GM12878 (cell line): ENCODE data around the gene SIM2. TPM values are rescaled to one million over a fixed set of nuclear protein-coding genes. Genes with fewer than 3 reads are reported as not detected.

Source experiments
- ATAC-seq: fragments of 200-7000 bp; cut with Tn5 transposase; 3 replicates; pipeline ENCODE4 v1.9.1; 2020; ENCODE audit warnings: mild to moderate bottlenecking, moderate library complexity
- BruUV-seq: library from RNA; stranded (reverse); fragments of 400-500 nt; replicated peaks from 2 replicates; lab custom pipeline; 2021; lab: Mats Ljungman, UMichigan
- CTCF ChIA-PET: fragments of 300-600 bp; sonication (Branson Sonifier 250); formaldehyde crosslinking; extraction: SDS; loops from one replicate; lab custom pipeline; 2021; ENCODE audit warnings: inconsistent platforms; lab: Yijun Ruan, JAX
- POLR2A ChIA-PET: fragments of 350-600 bp; formaldehyde crosslinking; extraction: SDS; loops from one replicate; lab custom pipeline; 2021; ENCODE audit warnings: inconsistent platforms; lab: Charles Lee
- RAD21 ChIA-PET: fragments of 300-600 bp; sonication (Branson Sonifier 250); formaldehyde crosslinking; loops from one replicate; lab custom pipeline; 2023; ENCODE audit warnings: antibody characterized with exemption; ENCODE audit not compliant: unreplicated experiment; lab: Charles Lee
- SMC1A ChIA-PET: fragments of 300-600 bp; sonication (Branson Sonifier 250); formaldehyde crosslinking; loops from one replicate; lab custom pipeline; 2023; ENCODE audit not compliant: unreplicated experiment, uncharacterized antibody; lab: Charles Lee
- DNase-seq: peaks from one replicate; pipeline ENCODE4 v3.0.0-alpha.2; 2011; ENCODE audit warnings: low read depth, low spot score
- FAIRE-seq: peaks from 3 replicates; lab custom pipeline; 2011; peaks lifted over from hg19 to GRCh38; lab: Jason Lieb, UNC
- H2AFZ ChIP-seq: 2 replicates; pipeline ENCODE4 v1.6.0; 2011; ENCODE audit warnings: low read depth, low read length, control low read depth; ENCODE audit not compliant: control insufficient read depth
- H3K27ac ChIP-seq: 2 replicates; pipeline ENCODE4 v1.5.1; 2011; ENCODE audit warnings: control low read depth; ENCODE audit not compliant: control insufficient read depth, insufficient read depth
- H3K27me3 ChIP-seq, 2 experiments: replicated peaks in 1 of 2; 2 replicates each; pipeline versions ENCODE4 v1.6.0 to v1.6.1; 2011; ENCODE audit warnings: low read length in 1 of 2; ENCODE audit not compliant: control insufficient read depth in 2 of 2, insufficient read depth in 2 of 2
- H3K36me3 ChIP-seq, 2 experiments: 2 replicates each; pipeline ENCODE4 v1.5.1; 2011; ENCODE audit warnings: low read length in 1 of 2; ENCODE audit not compliant: control insufficient read depth in 2 of 2, insufficient read depth in 2 of 2
- H3K4me1 ChIP-seq: 2 replicates; pipeline ENCODE4 v1.6.1; 2011; ENCODE audit warnings: mild to moderate bottlenecking, low read length, moderate library complexity, mixed read lengths; ENCODE audit not compliant: control insufficient read depth, insufficient read depth
- H3K4me2 ChIP-seq: 2 replicates; pipeline ENCODE4 v1.6.0; 2011; ENCODE audit warnings: control low read depth; ENCODE audit not compliant: control insufficient read depth, insufficient read depth
- H3K4me3 ChIP-seq: fragments of 200-600 bp; sonication (generic); 2 replicates; pipeline ENCODE4 v1.5.1; 2016
- H3K79me2 ChIP-seq: 2 replicates; pipeline ENCODE4 v1.6.0; 2011; ENCODE audit warnings: low read length; ENCODE audit not compliant: control insufficient read depth, insufficient read depth
- H3K9ac ChIP-seq: 2 replicates; pipeline ENCODE4 v1.8.0; 2011; ENCODE audit warnings: low read length, control low read depth, mixed read lengths; ENCODE audit not compliant: control insufficient read depth, insufficient read depth
- H3K9me3 ChIP-seq: replicated peaks from 3 replicates; pipeline ENCODE4 v1.5.1; 2011; ENCODE audit warnings: mild to moderate bottlenecking, low read length; ENCODE audit not compliant: control insufficient read depth, insufficient read depth
- H4K20me1 ChIP-seq: 2 replicates; pipeline ENCODE4 v1.6.0; 2011; ENCODE audit not compliant: control insufficient read depth, insufficient read depth
- ATF7 ChIP-seq: fragments of 450-650 bp; IDR thresholded peaks from 2 replicates; pipeline ENCODE4 v1.6.1; 2016; ENCODE audit warnings: low read depth, mild to moderate bottlenecking
- CHD1 ChIP-seq: IDR thresholded peaks from 2 replicates; pipeline ENCODE4 v1.6.1; 2012; ENCODE audit warnings: low read depth, low read length, improper control_type of control experiment
- CTCF ChIP-seq, 3 experiments: IDR thresholded peaks in 2 of 3; conservative IDR thresholded peaks in 1 of 3; 2 replicates each; pipeline ENCODE4 v1.5.1; 2011; ENCODE audit warnings: low read depth in 3 of 3, low read length in 3 of 3, mild to moderate bottlenecking in 3 of 3, control low read depth in 2 of 3, moderate library complexity in 2 of 3, inconsistent platforms in 1 of 3, mixed read lengths in 1 of 3; ENCODE audit not compliant: control insufficient read depth in 2 of 3, insufficient read depth in 1 of 3; ENCODE audit errors: extremely low read depth in 1 of 3
- E2F4 ChIP-seq: IDR thresholded peaks from 2 replicates; pipeline ENCODE4 v1.6.1; 2012; ENCODE audit warnings: low read depth, low read length, improper control_type of control experiment
- HDAC6 ChIP-seq: fragments of 200-600 bp; sonication (generic); IDR thresholded peaks from one replicate; pipeline ENCODE4 v1.8.0; 2017; ENCODE audit warnings: antibody characterized with exemption; ENCODE audit not compliant: unreplicated experiment
- MLLT1 ChIP-seq: fragments of 450-650 bp; IDR thresholded peaks from 2 replicates; pipeline ENCODE4 v1.6.1; 2016; ENCODE audit warnings: mild to moderate bottlenecking
- MTA2 ChIP-seq: fragments of 450-650 bp; IDR thresholded peaks from 2 replicates; pipeline ENCODE4 v1.6.1; 2016; ENCODE audit warnings: low read depth, mild to moderate bottlenecking, moderate library complexity
- PBX3 ChIP-seq: IDR thresholded peaks from 2 replicates; pipeline ENCODE4 v1.6.1; 2011; ENCODE audit warnings: mild to moderate bottlenecking, low read depth, low read length, moderate library complexity; ENCODE audit not compliant: insufficient replicate concordance
- PKNOX1 ChIP-seq: fragments of 450-650 bp; IDR thresholded peaks from 2 replicates; pipeline ENCODE4 v1.6.1; 2016; ENCODE audit warnings: mild to moderate bottlenecking
- SIX5 ChIP-seq: IDR thresholded peaks from 2 replicates; pipeline ENCODE4 v1.6.1; 2011; ENCODE audit warnings: mild to moderate bottlenecking, low read depth, low read length, moderate library complexity; ENCODE audit not compliant: severe bottlenecking
- YBX1 ChIP-seq: fragments of 450-650 bp; IDR thresholded peaks from 2 replicates; pipeline ENCODE4 v1.6.1; 2016; ENCODE audit warnings: antibody characterized with exemption
- ZBTB33 ChIP-seq: fragments of 450-650 bp; IDR thresholded peaks from 2 replicates; pipeline ENCODE4 v1.6.1; 2017; ENCODE audit warnings: mild to moderate bottlenecking
- ZNF622 ChIP-seq: fragments of 450-650 bp; IDR thresholded peaks from 2 replicates; pipeline ENCODE4 v1.6.1; 2017; ENCODE audit warnings: mild to moderate bottlenecking, inconsistent platforms
- WGBS: methylation state at CpG from one replicate; pipeline ENCODE4 v1.1.6; 2016; ENCODE audit warnings: low lambda C conversion rate; ENCODE audit not compliant: insufficient replicate concordance, insufficient coverage; ENCODE audit errors: missing lambda C conversion rate; 5-methylcytosine and 5-hydroxymethylcytosine counted together
- in situ Hi-C: fragments of 300-500 bp; cut with MboI; formaldehyde crosslinking; loops from 9 replicates; pipeline ENCODE4 v1.14.3; 2018; ENCODE audit warnings: mixed read lengths
- intact Hi-C: fragments of 100-400 bp; cut with micrococcal nuclease; formaldehyde crosslinking; loops from one replicate; pipeline ENCODE4 v1.14.2; 2022; ENCODE audit not compliant: unreplicated experiment
- polyA plus RNA-seq, 11 experiments: library from polyadenylated mRNA; depleted of rRNA in 4 of 11; unstranded in 6 of 11; stranded (reverse) in 5 of 11; fragments of >200 nt; fragmentation: Nextera tagmentation in 4 of 11; fragmentation: Illumina TruSeq in 1 of 11; extraction: Ambion mirVana in 4 of 11; extraction: Trizol in 1 of 11; gene quantifications; 1 replicate in 1 of 11; 2 replicates in 10 of 11; pipeline versions ENCODE4 v1.2.1 to v1.2.3, GENCODE V29; 2011 to 2016; ENCODE audit warnings: inconsistent platforms in 2 of 11, missing spikeins in 2 of 11, low read depth in 1 of 11
- total RNA-seq, 4 experiments: library from RNA; depleted of rRNA in 3 of 4; stranded (reverse); fragments of >200 nt in 3 of 4; fragmentation: Illumina TruSeq in 1 of 4; extraction: Trizol in 1 of 4; gene quantifications; 2 replicates each; pipeline versions ENCODE4 v1.2.1 to v1.2.3, GENCODE V29; 2013 to 2021

Gene SIM2
- total and polyA plus RNA-seq, 10 of the 15 experiments (the other 5 are each of a cell fraction or from before 2014, with no cell fraction given) = 0.02 to 0.15 (median 0.05) TPM; not detected in 7

GRCh38 chr21:36695283-36695634 lies 3.7 kb upstream of the SIM2 start (continued):
- TF ChIP-seq PKNOX1 = no peak
- no peak for TF ChIP-seq E2F4
- TF ChIP-seq, all 136 proteins: peak for 0

GRCh38 chr21:36695671-36696389 lies 3.1 kb upstream of the SIM2 start:
- in situ Hi-C loops = no loop called here
- Histone ChIP-seq H3K27me3 (peaks cover 18 to 38% of the 10 kb centered on the region in 2 experiments), H3K36me3 (no peaks in the 10 kb centered on the region), H4K20me1 (no peaks in the 10 kb centered on the region), H3K9ac (no peak overlapping the region), H3K4me1 (no peaks in the 10 kb centered on the region), H3K4me2 (no peak overlapping the region), H3K27ac (no peak overlapping the region), H3K4me3 (no peak overlapping the region), H3K79me2 (no peaks in the 10 kb centered on the region), H2AFZ (no peak overlapping the region), H3K9me3 (no peaks in the 10 kb centered on the region; the same call in 2 of the 3 replicates)
- SMC1A ChIA-PET = no interaction called here
- DNase-seq = no peak
- CTCF ChIA-PET = no interaction called here
- intact Hi-C loops = no loop called here
- POLR2A ChIA-PET = no interaction called here
- RAD21 ChIA-PET = no interaction called here
- FAIRE-seq = no peak
- 62% methylated on average over 44 of the region's 44 CpGs for WGBS
- no peak for ATAC-seq
- BruUV-seq = no TSS peak
- no peak for TF ChIP-seq PBX3
- TF ChIP-seq SIX5 = no peak
- TF ChIP-seq CHD1 = no peak
- no peak for TF ChIP-seq YBX1
- TF ChIP-seq ZNF622 = no peak
- no peak for TF ChIP-seq MTA2
- no peak for TF ChIP-seq HDAC6
- TF ChIP-seq ZBTB33 = no peak
- no peak for TF ChIP-seq MLLT1
- TF ChIP-seq ATF7 = no peak
- TF ChIP-seq CTCF (IDR thresholded peaks at IDR 0.05 in 2 of 3, conservative IDR thresholded peaks at IDR 0.05 in 1 of 3; ENCODE audit: control insufficient read depth in 2 of 3, extremely low read depth in 1 of 3, insufficient read depth in 1 of 3, low read depth in 3 of 3, low read length in 3 of 3) = no peak
